GM12874 (cell line): ENCODE results near the gene CCDC102A.

Experiments used
- TF ChIP-seq, protein P1 (sequence below): IDR thresholded peaks from 2 replicates; pipeline ENCODE4 v1.5.1; 2011; ENCODE audit warnings: low read depth, mild to moderate bottlenecking, control low read depth, low read length, moderate library complexity; ENCODE audit not compliant: insufficient read depth

CCDC102A gene

DNA sequence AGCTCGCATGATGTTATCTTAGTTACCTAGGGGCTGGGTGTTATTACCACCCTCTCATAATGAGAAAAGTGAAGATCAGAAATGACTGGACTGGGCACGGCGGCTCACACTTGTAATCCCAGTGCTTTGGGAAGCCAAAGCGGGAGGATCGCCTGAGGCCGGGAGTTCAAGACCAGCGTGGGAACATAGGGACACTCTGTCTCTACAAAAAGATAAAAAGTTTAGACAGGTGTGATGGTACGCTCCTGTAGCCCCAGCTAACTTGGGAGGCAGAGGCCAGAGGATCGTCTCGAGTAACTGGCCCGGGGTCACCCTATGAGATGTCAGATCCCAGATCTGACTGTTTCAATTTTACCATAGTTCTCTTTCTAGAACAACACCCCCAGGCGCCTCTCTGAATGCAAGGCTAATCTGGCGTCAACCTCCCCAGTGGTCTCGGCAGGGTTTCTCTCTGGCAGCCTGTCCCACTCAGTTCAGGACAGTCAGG lies 1.9 kb upstream of the CCDC102A start:
- TF ChIP-seq, protein P1, sequence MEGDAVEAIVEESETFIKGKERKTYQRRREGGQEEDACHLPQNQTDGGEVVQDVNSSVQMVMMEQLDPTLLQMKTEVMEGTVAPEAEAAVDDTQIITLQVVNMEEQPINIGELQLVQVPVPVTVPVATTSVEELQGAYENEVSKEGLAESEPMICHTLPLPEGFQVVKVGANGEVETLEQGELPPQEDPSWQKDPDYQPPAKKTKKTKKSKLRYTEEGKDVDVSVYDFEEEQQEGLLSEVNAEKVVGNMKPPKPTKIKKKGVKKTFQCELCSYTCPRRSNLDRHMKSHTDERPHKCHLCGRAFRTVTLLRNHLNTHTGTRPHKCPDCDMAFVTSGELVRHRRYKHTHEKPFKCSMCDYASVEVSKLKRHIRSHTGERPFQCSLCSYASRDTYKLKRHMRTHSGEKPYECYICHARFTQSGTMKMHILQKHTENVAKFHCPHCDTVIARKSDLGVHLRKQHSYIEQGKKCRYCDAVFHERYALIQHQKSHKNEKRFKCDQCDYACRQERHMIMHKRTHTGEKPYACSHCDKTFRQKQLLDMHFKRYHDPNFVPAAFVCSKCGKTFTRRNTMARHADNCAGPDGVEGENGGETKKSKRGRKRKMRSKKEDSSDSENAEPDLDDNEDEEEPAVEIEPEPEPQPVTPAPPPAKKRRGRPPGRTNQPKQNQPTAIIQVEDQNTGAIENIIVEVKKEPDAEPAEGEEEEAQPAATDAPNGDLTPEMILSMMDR = no peak

DNA sequence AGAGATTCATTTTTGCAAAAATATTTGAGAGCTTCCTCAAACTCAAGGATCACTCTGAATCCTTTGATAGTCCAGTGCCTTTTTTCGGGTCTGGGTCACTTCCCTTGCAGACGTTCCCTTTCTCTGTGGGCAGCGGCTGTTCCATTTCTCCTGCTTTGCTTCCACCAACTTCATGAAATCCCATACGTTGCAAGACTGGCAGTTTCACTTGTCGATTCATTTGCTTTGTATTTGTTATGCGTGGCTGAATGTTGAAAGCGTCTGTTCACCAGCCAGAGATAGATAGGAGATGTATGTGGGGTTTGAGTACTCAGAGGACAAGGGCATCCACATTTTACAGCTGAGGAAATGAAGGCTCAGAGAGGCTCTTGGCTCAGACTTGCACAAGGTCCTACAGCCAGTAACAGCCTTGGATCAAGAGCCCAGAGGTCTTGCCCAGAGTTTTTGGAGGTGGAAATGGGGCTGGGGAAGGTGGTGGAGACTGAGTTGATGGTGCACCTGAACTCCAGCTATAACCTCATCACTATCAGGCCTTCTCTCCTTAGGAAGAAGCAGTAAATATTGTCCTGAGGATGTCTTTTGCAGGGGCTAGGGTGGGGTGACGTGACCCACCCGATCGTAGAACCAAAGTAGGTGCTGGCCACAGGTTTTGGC lies 1.3 kb upstream of the CCDC102A start:
- TF ChIP-seq, protein P1 = no peak

DNA sequence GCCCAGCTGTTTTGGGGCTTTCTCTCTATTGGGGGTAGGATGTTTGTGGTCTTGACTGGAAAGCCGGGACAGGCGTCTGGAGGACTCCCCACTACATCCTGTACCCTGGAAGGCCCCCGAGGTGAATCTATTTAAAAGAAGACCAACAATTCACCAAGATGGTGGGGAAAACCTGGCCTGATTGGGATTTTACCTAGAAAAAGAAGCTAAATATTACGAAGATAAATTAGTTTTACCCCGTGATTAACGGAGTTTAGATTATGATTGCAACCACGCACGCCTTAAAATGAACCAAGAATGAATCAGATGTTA lies 779 bp upstream of the CCDC102A start:
- TF ChIP-seq, protein P1 = no peak

DNA sequence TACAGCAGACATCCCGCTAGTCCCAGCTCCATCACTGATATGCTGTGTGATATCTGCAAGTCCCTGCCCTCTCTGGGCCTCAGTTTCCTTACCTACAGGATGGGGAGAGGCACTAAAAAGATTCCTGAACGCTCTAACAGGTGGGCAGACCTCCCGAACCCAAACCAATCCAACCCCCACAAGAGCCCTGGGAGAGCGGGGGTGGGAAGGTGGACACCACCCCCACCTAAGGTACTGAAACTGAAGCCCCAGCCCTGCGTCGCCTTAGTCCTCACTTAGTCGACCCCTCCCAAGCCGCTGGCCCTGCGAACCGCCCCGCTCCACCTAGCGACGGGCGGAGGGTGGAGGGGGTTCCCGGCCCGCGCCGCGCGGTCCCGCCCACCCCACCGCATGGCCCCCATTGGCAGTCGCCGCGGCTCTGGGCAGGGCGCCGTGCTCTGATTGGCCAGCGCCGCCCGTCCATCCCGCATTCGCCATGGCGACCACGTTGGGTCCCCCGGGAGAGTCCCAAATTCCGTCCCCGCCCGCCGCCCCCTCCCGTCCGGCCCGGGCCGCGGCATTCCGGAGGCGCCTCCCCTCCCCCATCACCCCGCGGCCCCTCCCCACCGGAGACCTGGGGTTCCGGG lies 578 bp downstream of the CCDC102A start:
- TF ChIP-seq, protein P1 = 0 out of 2 replicates have a peak, but pooled peaks have one; percentile 13

DNA sequence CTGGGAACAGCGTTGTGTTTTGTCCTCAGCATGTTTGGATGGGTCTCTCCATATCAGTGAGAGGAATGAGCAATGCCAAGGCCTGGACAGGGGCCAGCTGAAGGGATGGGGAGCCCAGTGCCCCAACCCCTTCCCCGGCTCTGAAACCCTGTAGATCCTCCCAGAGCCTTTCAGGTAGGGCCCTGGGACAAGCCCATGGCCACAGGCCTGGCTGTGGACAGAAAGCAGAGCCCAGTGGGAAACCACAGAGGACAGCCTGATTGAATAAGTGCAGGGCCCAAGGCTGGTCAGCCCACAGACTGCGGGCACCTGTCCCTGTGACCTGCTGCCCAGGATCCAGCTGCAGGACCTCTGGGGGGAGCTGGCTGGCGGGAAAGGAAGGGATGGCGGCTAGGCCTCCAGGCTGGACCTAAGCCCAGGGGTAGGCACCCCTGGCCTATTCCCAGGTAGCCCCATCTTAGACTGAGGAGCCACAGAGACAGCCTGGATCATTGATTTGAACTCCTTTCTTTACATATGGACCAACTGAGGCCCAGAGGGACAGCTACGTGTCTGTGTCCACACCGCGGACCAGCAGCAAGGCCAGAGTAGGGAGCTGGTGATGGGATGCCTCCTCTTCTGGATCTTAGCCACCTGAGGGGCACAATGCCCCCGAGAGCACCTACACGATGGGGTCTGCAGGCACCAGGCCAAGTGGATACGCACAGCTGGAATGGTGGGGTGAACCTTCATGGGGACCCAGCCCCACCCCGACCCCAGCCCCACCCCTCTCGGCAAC lies 1.3 kb downstream of the CCDC102A start:
- TF ChIP-seq, protein P1 = no peak

DNA sequence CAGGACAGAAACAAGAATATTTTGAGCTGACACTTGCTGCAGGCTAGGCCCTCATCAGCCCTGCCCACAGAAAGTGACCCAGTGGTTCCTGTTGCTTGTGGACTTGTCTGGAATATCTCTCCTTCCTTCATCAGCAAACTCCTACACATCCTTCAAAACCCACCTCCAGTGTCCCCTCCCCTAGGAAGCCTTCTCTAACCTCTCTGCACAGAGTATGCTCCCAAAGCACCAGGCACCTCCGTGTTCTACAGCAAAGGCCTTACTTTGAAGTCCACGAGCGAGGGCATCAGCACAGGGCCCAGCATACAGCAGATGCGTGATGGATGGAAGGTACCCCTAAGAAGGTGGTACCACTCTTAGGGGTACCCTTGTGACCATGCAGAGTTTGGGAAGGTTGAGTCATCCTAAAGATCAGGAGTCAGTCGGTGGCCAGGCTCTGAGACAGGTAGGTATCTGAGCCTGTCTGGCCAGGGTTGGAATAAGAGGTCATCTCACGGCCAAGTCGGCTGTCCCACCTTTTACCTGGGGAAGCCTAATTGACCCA lies 2.0 kb downstream of the CCDC102A start:
- TF ChIP-seq, protein P1 = no peak
